DND-41 (cell line): ENCODE measurements around the gene PWWP2B.

Experiments
- CTCF ChIP-seq: IDR thresholded peaks from 2 replicates; pipeline ENCODE4 v1.5.1; 2012; ENCODE audit warnings: borderline replicate concordance, low read length, moderate library complexity, mild to moderate bottlenecking; ENCODE audit not compliant: poor library complexity, severe bottlenecking; ENCODE audit errors: extremely low read depth
- EZH2 ChIP-seq: IDR thresholded peaks from 3 replicates; pipeline ENCODE4 v1.6.1; 2012; ENCODE audit warnings: borderline replicate concordance, low read depth, mild to moderate bottlenecking, moderate library complexity, low read length, inconsistent platforms; ENCODE audit not compliant: severe bottlenecking

- TF ChIP-seq CTCF: no peak
- no peak for TF ChIP-seq EZH2
Measured at GRCh38 chr10:132350391-132350790, 46.6 kb upstream of the PWWP2B start.
